Upper lobe of right lung (tissue), 1 donor: Measurements from ENCODE around the gene KRTAP5-8. TPM values are rescaled to one million over a fixed set of nuclear protein-coding genes. Genes with fewer than 3 reads are reported as not detected.

Experiments
- ATAC-seq: fragments of 200-7000 bp; cut with Tn5 transposase; one replicate; pipeline ENCODE4 v1.9.1; 2020; ENCODE audit warnings: mild to moderate bottlenecking, moderate library complexity
- DNase-seq: peaks from one replicate; pipeline ENCODE4 v3.0.0-alpha.2; 2020
- H3K27ac ChIP-seq: fragments of 200-600 bp; one replicate; pipeline ENCODE4 v1.8.0; 2022
- H3K27me3 ChIP-seq: fragments of 200-600 bp; one replicate; pipeline ENCODE4 v1.8.0; 2022; ENCODE audit warnings: mild to moderate bottlenecking
- H3K36me3 ChIP-seq: fragments of 200-600 bp; one replicate; pipeline ENCODE4 v1.8.0; 2022
- H3K4me1 ChIP-seq: fragments of 200-600 bp; one replicate; pipeline ENCODE4 v1.8.0; 2022
- H3K4me3 ChIP-seq: fragments of 200-600 bp; one replicate; pipeline ENCODE4 v1.8.0; 2022; ENCODE audit warnings: mild to moderate bottlenecking
- H3K9me3 ChIP-seq: fragments of 200-600 bp; one replicate; pipeline ENCODE4 v1.8.0; 2022
- intact Hi-C: fragments of 100-400 bp; cut with DNase I; formaldehyde crosslinking; loops from one replicate; pipeline ENCODE4 v1.11.0; 2022
- total RNA-seq: library from RNA; stranded (reverse); fragmentation: NEBNext Ultra II Directional; extraction: Animal tissue kit (Norgen Biotek cat#: 25700); gene quantifications from one replicate; pipeline ENCODE4 v1.2.1, GENCODE V29; 2021
- TF ChIP-seq, protein P1 (sequence below): fragments of 200-600 bp; IDR thresholded peaks from one replicate; pipeline ENCODE4 v1.8.0; 2022; ENCODE audit warnings: antibody characterized with exemption
- donor health status: DM: no; HTN: yes; CAD: no; lungs with severe emphysema.

The KRTAP5-8 gene
- total RNA-seq, 1 donor from 2014 or later: not detected

- no peaks in the 10 kb centered on the region for H3K9me3 ChIP-seq
- DNase-seq (no peak), ATAC-seq (no peak)
- intact Hi-C loops: no loop called here
- no peaks in the 10 kb centered on the region for H3K4me1 ChIP-seq
- H3K27me3 ChIP-seq: no peaks in the 10 kb centered on the region
- TF ChIP-seq, protein P1, sequence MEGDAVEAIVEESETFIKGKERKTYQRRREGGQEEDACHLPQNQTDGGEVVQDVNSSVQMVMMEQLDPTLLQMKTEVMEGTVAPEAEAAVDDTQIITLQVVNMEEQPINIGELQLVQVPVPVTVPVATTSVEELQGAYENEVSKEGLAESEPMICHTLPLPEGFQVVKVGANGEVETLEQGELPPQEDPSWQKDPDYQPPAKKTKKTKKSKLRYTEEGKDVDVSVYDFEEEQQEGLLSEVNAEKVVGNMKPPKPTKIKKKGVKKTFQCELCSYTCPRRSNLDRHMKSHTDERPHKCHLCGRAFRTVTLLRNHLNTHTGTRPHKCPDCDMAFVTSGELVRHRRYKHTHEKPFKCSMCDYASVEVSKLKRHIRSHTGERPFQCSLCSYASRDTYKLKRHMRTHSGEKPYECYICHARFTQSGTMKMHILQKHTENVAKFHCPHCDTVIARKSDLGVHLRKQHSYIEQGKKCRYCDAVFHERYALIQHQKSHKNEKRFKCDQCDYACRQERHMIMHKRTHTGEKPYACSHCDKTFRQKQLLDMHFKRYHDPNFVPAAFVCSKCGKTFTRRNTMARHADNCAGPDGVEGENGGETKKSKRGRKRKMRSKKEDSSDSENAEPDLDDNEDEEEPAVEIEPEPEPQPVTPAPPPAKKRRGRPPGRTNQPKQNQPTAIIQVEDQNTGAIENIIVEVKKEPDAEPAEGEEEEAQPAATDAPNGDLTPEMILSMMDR: no peak
- H3K36me3 ChIP-seq: peaks cover 72% of the 10 kb centered on the region
- no peak overlapping the region for H3K27ac ChIP-seq
- H3K4me3 ChIP-seq: no peak overlapping the region
These were observed 38.7 kb upstream of the KRTAP5-8 start for GRCh38 chr11:71499125-71499524.

GRCh38 chr11:71499546-71499945, 38.3 kb upstream of the KRTAP5-8 start:
- no peaks in the 10 kb centered on the region for H3K9me3 ChIP-seq
- no peak overlapping the region for H3K27ac ChIP-seq
- no peak for ATAC-seq
- DNase-seq: no peak
- no peak overlapping the region for H3K4me3 ChIP-seq
- no peaks in the 10 kb centered on the region for H3K4me1 ChIP-seq
- peaks cover 69% of the 10 kb centered on the region for H3K36me3 ChIP-seq
- TF ChIP-seq, protein P1: no peak
- no peaks in the 10 kb centered on the region for H3K27me3 ChIP-seq
- intact Hi-C loops: no loop called here

DNA sequence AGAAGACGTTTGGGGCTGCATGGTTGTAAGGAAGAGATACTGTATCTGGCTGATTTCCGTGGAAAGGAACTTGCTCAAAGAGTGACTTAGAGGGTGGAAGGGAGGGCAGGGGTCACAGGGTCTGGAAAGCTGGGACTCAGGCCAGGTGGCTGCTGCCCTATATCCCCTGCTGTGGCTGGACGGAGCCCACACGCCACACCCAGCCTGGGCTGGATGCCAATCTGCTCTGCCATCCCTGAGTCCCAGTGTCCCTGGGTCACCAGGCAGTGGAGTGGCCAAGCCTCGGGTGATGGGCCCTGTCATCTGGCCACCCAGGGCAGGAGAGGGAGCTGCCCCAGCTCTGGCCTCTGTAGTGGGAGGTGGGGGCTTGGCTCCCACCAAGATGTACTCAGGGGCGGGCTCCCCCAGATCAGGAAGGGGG, 37.2 kb upstream of the KRTAP5-8 start:
- peaks cover 58% of the 10 kb centered on the region for H3K36me3 ChIP-seq
- no peak overlapping the region for H3K4me3 ChIP-seq
- no peaks in the 10 kb centered on the region for H3K27me3 ChIP-seq
- intact Hi-C loops: no loop called here
- H3K27ac ChIP-seq: no peak overlapping the region
- H3K9me3 ChIP-seq: no peaks in the 10 kb centered on the region
- ATAC-seq (peak; percentile 19), DNase-seq (no peak)
- H3K4me1 ChIP-seq: no peaks in the 10 kb centered on the region
- TF ChIP-seq, protein P1: no peak

GRCh38 chr11:71501071-71501985, 36.5 kb upstream of the KRTAP5-8 start:
- intact Hi-C loops: no loop called here
- no peak for DNase-seq
- Histone ChIP-seq H3K27me3 (no peaks in the 10 kb centered on the region), H3K9me3 (no peaks in the 10 kb centered on the region), H3K4me3 (no peak overlapping the region), H3K4me1 (no peaks in the 10 kb centered on the region), H3K36me3 (peaks cover 51% of the 10 kb centered on the region), H3K27ac (no peak overlapping the region)
- TF ChIP-seq, protein P1: no peak
- ATAC-seq: no peak

- Histone ChIP-seq H3K4me3 (no peak overlapping the region), H3K27ac (no peak overlapping the region), H3K4me1 (no peaks in the 10 kb centered on the region), H3K9me3 (no peaks in the 10 kb centered on the region), H3K36me3 (peaks cover 46% of the 10 kb centered on the region), H3K27me3 (no peaks in the 10 kb centered on the region)
- intact Hi-C loops: no loop called here
- ATAC-seq: no peak
- DNase-seq: no peak
- TF ChIP-seq, protein P1: no peak
These were observed 35.8 kb upstream of the KRTAP5-8 start for GRCh38 chr11:71502026-71502425.
